Effector CD4-positive, alpha-beta T cell (primary cell): ENCODE data around the gene TAF11L3. TPM values are rescaled to one million over a fixed set of nuclear protein-coding genes. Genes with fewer than 3 reads are reported as not detected.
"Not testable (repeated sequence)": the region's sequence is repeated elsewhere in the genome, so short reads cannot be mapped to it uniquely, and the experiment has no call there.

Experiments used
- DNase-seq: peaks from one replicate; pipeline ENCODE4 v3.0.0-alpha.2; 2020
- total RNA-seq: gene quantifications from one replicate; lab custom pipeline; 2026; lab: John Stamatoyannopoulos, UW

The TAF11L3 gene
- total RNA-seq = not detected

GRCh38 chr5:17518067-17518466 is at the start of gene TAF11L3:
TSS of gene TAF11L3 (plus strand) at chr5:17518367.
- not testable (repeated sequence) for DNase-seq

GRCh38 chr5:17470064-17470463 is 48.1 kb upstream of the TAF11L3 start:
- DNase-seq = no peak

GRCh38 chr5:17475064-17475463 is 43.1 kb upstream of the TAF11L3 start:
- DNase-seq = not testable (repeated sequence)

GRCh38 chr5:17477043-17477442 is 41.1 kb upstream of the TAF11L3 start:
- DNase-seq = no peak

- DNase-seq = no peak
Measured at GRCh38 chr5:17477573-17478265, 40.4 kb upstream of the TAF11L3 start.

GRCh38 chr5:17481378-17481777 is 36.8 kb upstream of the TAF11L3 start:
- DNase-seq = no peak

- no peak for DNase-seq
Measured at GRCh38 chr5:17482790-17483189, 35.4 kb upstream of the TAF11L3 start.

- not testable (repeated sequence) for DNase-seq
Measured at GRCh38 chr5:17486464-17487173, 31.5 kb upstream of the TAF11L3 start.

GRCh38 chr5:17487174-17487512 is 31.0 kb upstream of the TAF11L3 start:
- no peak for DNase-seq

GRCh38 chr5:17491257-17491656 is 26.9 kb upstream of the TAF11L3 start:
- DNase-seq = not testable (repeated sequence)

- no peak for DNase-seq
Measured at GRCh38 chr5:17492770-17493169, 25.4 kb upstream of the TAF11L3 start.

GRCh38 chr5:17497446-17497845 is 20.7 kb upstream of the TAF11L3 start:
- DNase-seq = no peak

- not testable (repeated sequence) for DNase-seq
Measured at GRCh38 chr5:17497931-17498330, 20.2 kb upstream of the TAF11L3 start, which contains the start of gene TAF11L2. TSS of gene TAF11L2 (plus strand) at chr5:17498231.

- no peak for DNase-seq
Measured at GRCh38 chr5:17511775-17512325, 6.3 kb upstream of the TAF11L3 start.

- DNase-seq = not testable (repeated sequence)
Measured at GRCh38 chr5:17517526-17517925, 641 bp upstream of the TAF11L3 start.

GRCh38 chr5:17519508-17519907 is 1.3 kb downstream of the TAF11L3 start:
- not testable (repeated sequence) for DNase-seq

- not testable (repeated sequence) for DNase-seq
Measured at GRCh38 chr5:17521501-17521900, 3.3 kb downstream of the TAF11L3 start, which contains the start of gene TAF11L4. TSS of gene TAF11L4 (plus strand) at chr5:17521801.

- DNase-seq = not testable (repeated sequence)
Measured at GRCh38 chr5:17524935-17525334, 6.8 kb downstream of the TAF11L3 start, which contains the start of gene TAF11L5. TSS of gene TAF11L5 (plus strand) at chr5:17525235.

GRCh38 chr5:17526504-17526903 is 8.3 kb downstream of the TAF11L3 start:
- DNase-seq = peak; percentile 8

GRCh38 chr5:17528369-17528768 is 10.2 kb downstream of the TAF11L3 start, which contains the start of gene TAF11L6:
TSS of gene TAF11L6 (plus strand) at chr5:17528669.
- DNase-seq = not testable (repeated sequence)
